Sigmoid colon (tissue), 7 donors: Measurements from ENCODE around the gene CTNND2. TPM values are rescaled to one million over a fixed set of nuclear protein-coding genes. Genes with fewer than 3 reads are reported as not detected.

Source experiments
- DNase-seq: peaks from one replicate; pipeline ENCODE4 v3.0.0-alpha.2; 2019
- H3K27ac ChIP-seq, 4 donors: fragments of 200-600 bp; sonication (generic); one replicate each; pipeline ENCODE4 v1.5.1; 2016 to 2019; ENCODE audit warnings: mild to moderate bottlenecking in 1 of 4
- H3K27me3 ChIP-seq, 3 donors: fragments of 200-600 bp; sonication (generic); one replicate each; pipeline ENCODE4 v1.5.1; 2019; ENCODE audit warnings: mild to moderate bottlenecking in 1 of 3
- H3K36me3 ChIP-seq, 4 donors: fragments of 200-600 bp; sonication (generic); one replicate each; pipeline ENCODE4 v1.5.1; 2016 to 2019
- H3K4me1 ChIP-seq, 4 donors: fragments of 200-600 bp; sonication (generic); one replicate each; pipeline ENCODE4 v1.5.1; 2017 to 2019
- H3K4me3 ChIP-seq, 4 donors: fragments of 200-600 bp; sonication (generic); one replicate each; pipeline ENCODE4 v1.5.1; 2017 to 2019; ENCODE audit warnings: mild to moderate bottlenecking in 2 of 4, moderate library complexity in 1 of 4
- H3K9me3 ChIP-seq, 4 donors: fragments of 200-600 bp in 3 of 4; sonication (generic) in 3 of 4; one replicate each; pipeline versions ENCODE4 v1.5.1 to v1.6.1; 2013 to 2019
- CTCF ChIP-seq, 4 experiments: fragments of 450-650 bp in 3 of 4; fragments of 200-600 bp in 1 of 4; IDR thresholded peaks; one replicate each; pipeline ENCODE4 v1.5.1; 2016 to 2019; ENCODE audit warnings: antibody characterized with exemption in 4 of 4, mild to moderate bottlenecking in 3 of 4, moderate library complexity in 2 of 4
- EP300 ChIP-seq, 4 donors: sonication (generic); formaldehyde crosslinking; IDR thresholded peaks; one replicate each; pipeline ENCODE4 v1.6.1; 2017; ENCODE audit warnings: antibody characterized with exemption in 4 of 4
- POLR2A ChIP-seq, 2 donors: fragments of 450-650 bp; IDR thresholded peaks; one replicate each; pipeline ENCODE4 v1.6.1; 2016; ENCODE audit warnings: antibody characterized with exemption in 2 of 2, mild to moderate bottlenecking in 2 of 2, moderate library complexity in 2 of 2
- POLR2AphosphoS5 ChIP-seq, 4 donors: sonication (generic); formaldehyde crosslinking; IDR thresholded peaks; one replicate each; pipeline ENCODE4 v1.6.1; 2017; ENCODE audit warnings: antibody characterized with exemption in 4 of 4
- WGBS, 2 donors: extraction: QIAGEN DNeasy Blood & Tissue Kit; methylation state at CpG; one replicate each; pipeline ENCODE4 v1.1.7; 2013; 5-methylcytosine and 5-hydroxymethylcytosine counted together
- intact Hi-C: fragments of 100-400 bp; cut with DNase I; formaldehyde crosslinking; loops from one replicate; pipeline ENCODE4 v1.15.1; 2023
- polyA plus RNA-seq, 3 donors: library from polyadenylated mRNA; stranded (reverse); fragments of 200-250 nt; gene quantifications; one replicate each; pipeline ENCODE4 v1.2.3, GENCODE V29; 2013
- total RNA-seq, 4 donors: library from RNA; depleted of rRNA; stranded (reverse); fragments of >200 nt; gene quantifications; one replicate each; pipeline ENCODE4 v1.1.0, GENCODE V29; 2016
- donor health status: healthy with polysubstance abuse.
- donor health status: Bipolar disorder and iron deficiency.
- donor health status: healthy.

Gene CTNND2
- 1 to 10 TPM in 2 of 4 donors, under 1 TPM in 2; 0.36 to 2.5 (median 1.3) TPM for total RNA-seq
- 1 to 10 TPM in 1 of 3 donors, under 1 TPM in 1, not detected in 1; 0.60 to 1.0 TPM for polyA plus RNA-seq

GRCh38 chr5:11904265-11904906 lies at the start of gene CTNND2:
Gene CTNND2, minus strand, starts transcription at chr5:11904446. Its CDS starts 593 bp downstream, at chr5:11903853.
- H3K27ac ChIP-seq, result no peak within 1 kb of the TSS

GRCh38 chr5:11946317-11946716 lies 42.1 kb upstream of the CTNND2 start:
- no peaks in the 10 kb centered on the region for H3K36me3 ChIP-seq
- DNase-seq, result no peak
- no peaks in the 10 kb centered on the region for H3K9me3 ChIP-seq
- TF ChIP-seq EP300 (IDR thresholded peaks at IDR 0.05), result no peak
- TF ChIP-seq CTCF (IDR thresholded peaks at IDR 0.05), result no peak
- no peak for TF ChIP-seq POLR2A (IDR thresholded peaks at IDR 0.05)
- no peak for TF ChIP-seq POLR2AphosphoS5 (IDR thresholded peaks at IDR 0.05)
- no peak overlapping the region for H3K4me3 ChIP-seq
- no peak overlapping the region for H3K27ac ChIP-seq
- no peaks in the 10 kb centered on the region for H3K4me1 ChIP-seq
- intact Hi-C loops, result no loop called here
- no peaks in the 10 kb centered on the region for H3K27me3 ChIP-seq

More at GRCh38 chr5:11904265-11904906, at the start of gene CTNND2:
- Histone ChIP-seq H3K4me3 (peak within 1 kb of the TSS; percentile 8 to 42 (median 36)), H3K4me1 (peaks cover 0 to 8% (median 5%) of the 10 kb centered on the region in 4 donors), H3K27me3 (peaks cover 7 to 57% (median 13%) of the 10 kb centered on the region in 3 donors), H3K36me3 (no peaks in the 10 kb centered on the region), H3K9me3 (no peaks in the 10 kb centered on the region)
- DNase-seq, result no peak
- intact Hi-C loops, result no loop called here
- WGBS, 2 donors, result 1 to 2% methylated on average over 64 of the region's 64 CpGs
- TF ChIP-seq EP300 (IDR thresholded peaks at IDR 0.05) (no peak), POLR2AphosphoS5 (IDR thresholded peaks at IDR 0.05) (no peak), CTCF (IDR thresholded peaks at IDR 0.05) (no peak), POLR2A (IDR thresholded peaks at IDR 0.05) (no peak)

- TF ChIP-seq POLR2AphosphoS5 (IDR thresholded peaks at IDR 0.05) (no peak), CTCF (IDR thresholded peaks at IDR 0.05) (no peak), POLR2A (IDR thresholded peaks at IDR 0.05) (no peak), EP300 (IDR thresholded peaks at IDR 0.05) (no peak)
- H3K27me3 ChIP-seq, result no peaks in the 10 kb centered on the region
- no peak overlapping the region for H3K27ac ChIP-seq
- no peaks in the 10 kb centered on the region for H3K9me3 ChIP-seq
- intact Hi-C loops, result no loop called here
- no peak for DNase-seq
- no peaks in the 10 kb centered on the region for H3K36me3 ChIP-seq
- H3K4me1 ChIP-seq, result no peaks in the 10 kb centered on the region
- no peak overlapping the region for H3K4me3 ChIP-seq
Measured at GRCh38 chr5:11941566-11941965, 37.3 kb upstream of the CTNND2 start.

GRCh38 chr5:11931638-11932037 lies 27.4 kb upstream of the CTNND2 start:
- Histone ChIP-seq H3K27ac (no peak overlapping the region), H3K36me3 (no peaks in the 10 kb centered on the region), H3K9me3 (no peaks in the 10 kb centered on the region), H3K27me3 (no peaks in the 10 kb centered on the region), H3K4me3 (no peak overlapping the region), H3K4me1 (no peaks in the 10 kb centered on the region)
- WGBS, 2 donors, result 88 to 91% methylated on average over 20 of the region's 20 CpGs
- TF ChIP-seq CTCF (IDR thresholded peaks at IDR 0.05) (no peak), POLR2A (IDR thresholded peaks at IDR 0.05) (no peak), EP300 (IDR thresholded peaks at IDR 0.05) (no peak), POLR2AphosphoS5 (IDR thresholded peaks at IDR 0.05) (no peak)
- intact Hi-C loops, result no loop called here
- no peak for DNase-seq

GRCh38 chr5:11928909-11929308 lies 24.7 kb upstream of the CTNND2 start:
- H3K4me3 ChIP-seq, result no peak overlapping the region
- intact Hi-C loops, result no loop called here
- H3K4me1 ChIP-seq, result no peaks in the 10 kb centered on the region
- 58 to 62% methylated on average over 4 of the region's 4 CpGs for WGBS, 2 donors
- H3K36me3 ChIP-seq, result no peaks in the 10 kb centered on the region
- H3K9me3 ChIP-seq, result no peaks in the 10 kb centered on the region
- no peaks in the 10 kb centered on the region for H3K27me3 ChIP-seq
- H3K27ac ChIP-seq, result no peak overlapping the region
- TF ChIP-seq CTCF (IDR thresholded peaks at IDR 0.05), result no peak
- TF ChIP-seq EP300 (IDR thresholded peaks at IDR 0.05), result no peak
- no peak for TF ChIP-seq POLR2AphosphoS5 (IDR thresholded peaks at IDR 0.05)
- TF ChIP-seq POLR2A (IDR thresholded peaks at IDR 0.05), result no peak
- no peak for DNase-seq
